ENCODE data around the gene CYP27C1.

The CYP27C1 gene

DNA sequence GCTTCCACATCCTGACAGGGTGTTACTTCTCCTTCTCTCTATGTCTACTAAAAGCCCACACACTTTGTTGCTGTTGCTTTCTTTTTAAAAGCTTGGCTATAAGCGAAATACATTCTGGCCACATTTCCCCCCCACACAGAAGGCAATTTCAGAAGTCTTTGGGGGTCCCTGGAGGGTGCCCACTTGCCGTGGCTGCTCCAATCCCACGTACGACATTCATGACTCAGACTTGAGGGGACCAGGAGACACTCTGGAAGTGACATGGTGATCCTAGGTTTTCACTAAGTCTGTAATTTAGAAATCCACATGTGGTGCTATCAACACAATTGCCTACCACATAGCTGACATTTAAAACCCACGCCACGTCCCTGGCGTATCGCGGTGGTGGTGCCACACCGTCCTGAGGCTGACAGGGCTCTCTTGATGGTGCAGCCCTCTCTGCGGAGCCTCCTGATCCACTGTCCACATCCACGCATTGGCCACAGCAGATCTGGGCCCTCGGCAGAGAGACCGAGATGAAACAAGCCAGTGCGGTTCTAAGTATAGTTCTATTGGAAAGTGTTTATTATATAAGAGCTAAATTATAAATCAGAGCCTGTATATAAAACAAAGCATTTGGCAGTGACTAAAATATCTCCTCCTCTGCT is 42.4 kb downstream of the CYP27C1 start:
- in situ Hi-C loops (cut with MboI; ENCODE audit: low sequenced_read_pairs): no loop called here

DNA sequence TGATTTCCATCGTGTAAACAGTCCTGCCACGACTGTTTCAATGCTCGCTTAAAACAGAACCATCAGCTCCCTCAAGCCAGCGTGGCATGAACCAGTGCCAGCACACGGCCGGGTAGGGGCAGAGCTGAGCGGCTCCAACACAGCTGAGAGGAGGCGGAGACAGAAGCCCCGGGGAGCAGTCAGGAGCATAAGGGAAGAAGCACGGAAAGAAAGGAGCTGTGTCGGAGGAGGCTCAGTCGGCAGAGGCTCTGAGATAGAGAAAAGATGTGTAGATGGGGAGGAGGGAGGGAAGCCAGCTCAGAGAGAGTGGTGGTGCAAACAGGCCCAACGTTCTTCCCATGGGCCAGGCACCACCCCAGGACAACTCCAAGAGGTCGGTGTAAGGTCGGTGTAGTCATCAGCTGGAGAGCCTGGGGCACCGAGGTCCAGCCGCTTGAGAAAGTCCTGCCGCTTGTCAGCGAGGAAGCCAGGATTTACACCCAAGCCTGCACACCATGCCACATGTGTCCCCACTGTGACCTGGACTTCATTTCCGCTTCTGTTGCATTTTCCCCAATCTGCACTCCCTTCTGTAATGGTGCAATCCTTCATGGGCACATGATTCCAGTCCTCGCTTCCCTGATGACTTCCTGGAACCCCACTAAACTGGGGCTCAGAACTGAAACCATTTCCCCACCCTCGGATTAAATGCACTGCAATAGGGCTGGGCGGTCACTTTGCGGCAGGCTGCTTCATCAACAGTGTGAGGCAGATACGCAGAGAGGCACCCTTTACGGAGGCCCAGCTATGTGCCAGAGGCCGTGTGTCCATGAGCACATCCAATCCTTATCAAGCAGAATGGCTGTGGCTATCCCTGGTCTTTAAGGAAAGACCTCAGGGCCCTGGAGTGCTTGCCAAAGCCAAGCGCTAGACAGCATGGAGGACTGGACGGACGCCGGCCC is 43.5 kb downstream of the CYP27C1 start:
- no peak for DNase-seq (ENCODE audit: low spot score in 2 of 2)

More for the DNA sequence above, 42.4 kb downstream of the CYP27C1 start:
- no peak for DNase-seq (ENCODE audit: low spot score in 2 of 2)
- Histone ChIP-seq H3K9me3 (no peaks in the 10 kb centered on the region), H3K4me1 (no peaks in the 10 kb centered on the region), H3K4me3 (no peak overlapping the region), H3K27me3 (ENCODE audit: low read depth) (no peaks in the 10 kb centered on the region), H3K36me3 (replicated peaks) (no peaks in the 10 kb centered on the region)

DNA sequence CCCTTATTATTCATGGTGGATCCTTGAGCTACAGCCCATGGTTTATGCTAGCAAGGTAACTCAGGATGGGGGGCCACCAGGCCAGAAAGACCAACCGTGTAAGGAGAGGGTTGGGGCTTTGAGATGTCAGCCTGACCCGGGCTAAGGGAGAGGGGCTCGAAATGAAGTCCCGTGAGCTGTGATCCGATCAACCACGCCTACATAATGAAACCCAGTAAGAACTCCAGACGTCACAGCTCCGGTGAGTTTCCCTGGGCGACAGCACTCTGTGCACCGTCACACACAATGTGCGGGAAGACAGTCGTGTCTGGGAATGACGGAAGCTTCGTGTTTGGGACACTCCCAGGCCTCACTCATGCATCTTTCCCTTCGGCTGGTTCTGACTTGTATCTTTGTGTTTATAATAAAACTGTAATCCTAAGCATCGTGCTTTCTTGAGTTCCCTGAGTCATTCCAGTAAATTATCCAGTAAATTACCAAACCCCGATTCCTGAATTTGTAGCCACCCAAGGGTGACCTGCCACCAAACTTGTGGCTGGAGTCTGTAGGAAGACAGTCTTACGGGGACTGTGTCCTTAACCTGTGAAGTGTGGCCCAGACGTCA is 44.2 kb downstream of the CYP27C1 start:
- in situ Hi-C loops (cut with MboI; ENCODE audit: low sequenced_read_pairs): no loop called here
- DNase-seq (ENCODE audit: low spot score in 2 of 2): no peak
- H3K27me3 ChIP-seq (ENCODE audit: low read depth): no peaks in the 10 kb centered on the region
- H3K4me3 ChIP-seq: no peak overlapping the region
- H3K4me1 ChIP-seq: no peaks in the 10 kb centered on the region
- H3K9me3 ChIP-seq: no peaks in the 10 kb centered on the region
- H3K36me3 ChIP-seq (replicated peaks): no peaks in the 10 kb centered on the region

More for the DNA sequence above, 43.5 kb downstream of the CYP27C1 start:
- in situ Hi-C loops (cut with MboI; ENCODE audit: low sequenced_read_pairs): no loop called here
- Histone ChIP-seq H3K9me3 (no peaks in the 10 kb centered on the region), H3K4me1 (no peaks in the 10 kb centered on the region), H3K27me3 (ENCODE audit: low read depth) (no peaks in the 10 kb centered on the region), H3K36me3 (replicated peaks) (no peaks in the 10 kb centered on the region), H3K4me3 (no peak overlapping the region)

- Histone ChIP-seq H3K27me3 (ENCODE audit: low read depth) (no peaks in the 10 kb centered on the region), H3K36me3 (replicated peaks) (no peaks in the 10 kb centered on the region), H3K4me1 (no peaks in the 10 kb centered on the region), H3K4me3 (no peak overlapping the region), H3K9me3 (no peaks in the 10 kb centered on the region)
- in situ Hi-C loops (cut with MboI; ENCODE audit: low sequenced_read_pairs): no loop called here
- no peak for DNase-seq (ENCODE audit: low spot score in 2 of 2)
These were observed 44.9 kb downstream of the CYP27C1 start for GRCh38 chr2:127175041-127175721.

DNA sequence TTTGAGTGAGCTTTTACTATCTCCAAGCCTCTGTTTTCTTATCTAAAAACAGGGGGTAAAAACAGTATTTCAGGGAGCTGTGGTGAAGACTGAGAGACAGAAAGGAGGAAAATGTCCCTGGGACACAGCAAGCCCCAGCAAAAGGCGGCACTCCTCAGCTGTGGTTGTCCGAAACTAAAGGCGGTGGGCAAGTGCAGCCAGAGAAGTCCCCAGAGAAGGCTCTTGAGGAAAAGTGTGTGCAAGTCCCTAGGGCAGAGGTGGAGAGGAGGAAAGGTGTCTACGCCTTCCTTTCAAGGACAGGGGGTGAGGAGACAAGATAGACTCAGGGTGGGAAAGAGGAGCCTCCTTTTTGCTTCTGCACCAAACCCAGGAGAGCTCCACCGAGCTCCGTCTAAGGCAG is 45.5 kb downstream of the CYP27C1 start:
- Histone ChIP-seq H3K4me1 (no peaks in the 10 kb centered on the region), H3K4me3 (no peak overlapping the region), H3K27me3 (ENCODE audit: low read depth) (no peaks in the 10 kb centered on the region), H3K36me3 (replicated peaks) (no peaks in the 10 kb centered on the region), H3K9me3 (no peaks in the 10 kb centered on the region)
- no peak for DNase-seq (ENCODE audit: low spot score in 2 of 2)
- in situ Hi-C loops (cut with MboI; ENCODE audit: low sequenced_read_pairs): no loop called here

DNA sequence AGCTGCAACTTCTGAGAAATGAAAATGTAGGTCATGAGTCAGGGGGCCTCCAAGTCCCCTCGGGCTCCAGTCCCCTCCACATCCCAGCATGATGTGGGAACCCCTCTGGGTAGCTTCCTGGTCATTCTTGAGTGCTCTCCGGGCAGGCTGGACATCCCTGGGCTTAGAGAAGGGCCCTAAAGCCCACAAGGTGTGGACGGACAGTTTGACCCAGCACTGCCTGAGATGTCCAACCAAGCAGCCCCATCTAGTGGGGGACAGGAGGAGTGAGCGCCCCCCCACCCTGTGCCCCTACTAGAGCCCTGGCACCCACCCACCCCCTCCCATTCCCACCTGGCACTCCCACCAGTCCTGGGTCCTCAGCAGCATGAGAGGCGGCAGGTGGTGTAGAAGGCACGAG is 46.0 kb downstream of the CYP27C1 start:
- Histone ChIP-seq H3K4me3 (no peak overlapping the region), H3K9me3 (no peaks in the 10 kb centered on the region), H3K4me1 (no peaks in the 10 kb centered on the region), H3K36me3 (replicated peaks) (no peaks in the 10 kb centered on the region), H3K27me3 (ENCODE audit: low read depth) (no peaks in the 10 kb centered on the region)
- in situ Hi-C loops (cut with MboI; ENCODE audit: low sequenced_read_pairs): no loop called here
- DNase-seq (ENCODE audit: low spot score in 2 of 2): peak in 1 of 2 experiments; percentile 27

GRCh38 chr2:127173057-127173456 is 47.0 kb downstream of the CYP27C1 start:
- DNase-seq (ENCODE audit: low spot score in 2 of 2): no peak
- no peaks in the 10 kb centered on the region for H3K27me3 ChIP-seq (ENCODE audit: low read depth)
- H3K4me1 ChIP-seq: no peaks in the 10 kb centered on the region
- in situ Hi-C loops (cut with MboI; ENCODE audit: low sequenced_read_pairs): no loop called here
- H3K36me3 ChIP-seq (replicated peaks): no peaks in the 10 kb centered on the region
- H3K9me3 ChIP-seq: no peaks in the 10 kb centered on the region
- no peak overlapping the region for H3K4me3 ChIP-seq

- Histone ChIP-seq H3K4me3 (no peak overlapping the region), H3K36me3 (replicated peaks) (no peaks in the 10 kb centered on the region), H3K9me3 (no peaks in the 10 kb centered on the region), H3K27me3 (ENCODE audit: low read depth) (no peaks in the 10 kb centered on the region), H3K4me1 (no peaks in the 10 kb centered on the region)
- no peak for DNase-seq (ENCODE audit: low spot score in 2 of 2)
- in situ Hi-C loops (cut with MboI; ENCODE audit: low sequenced_read_pairs): no loop called here
These were observed 47.8 kb downstream of the CYP27C1 start for GRCh38 chr2:127172306-127172705.

DNA sequence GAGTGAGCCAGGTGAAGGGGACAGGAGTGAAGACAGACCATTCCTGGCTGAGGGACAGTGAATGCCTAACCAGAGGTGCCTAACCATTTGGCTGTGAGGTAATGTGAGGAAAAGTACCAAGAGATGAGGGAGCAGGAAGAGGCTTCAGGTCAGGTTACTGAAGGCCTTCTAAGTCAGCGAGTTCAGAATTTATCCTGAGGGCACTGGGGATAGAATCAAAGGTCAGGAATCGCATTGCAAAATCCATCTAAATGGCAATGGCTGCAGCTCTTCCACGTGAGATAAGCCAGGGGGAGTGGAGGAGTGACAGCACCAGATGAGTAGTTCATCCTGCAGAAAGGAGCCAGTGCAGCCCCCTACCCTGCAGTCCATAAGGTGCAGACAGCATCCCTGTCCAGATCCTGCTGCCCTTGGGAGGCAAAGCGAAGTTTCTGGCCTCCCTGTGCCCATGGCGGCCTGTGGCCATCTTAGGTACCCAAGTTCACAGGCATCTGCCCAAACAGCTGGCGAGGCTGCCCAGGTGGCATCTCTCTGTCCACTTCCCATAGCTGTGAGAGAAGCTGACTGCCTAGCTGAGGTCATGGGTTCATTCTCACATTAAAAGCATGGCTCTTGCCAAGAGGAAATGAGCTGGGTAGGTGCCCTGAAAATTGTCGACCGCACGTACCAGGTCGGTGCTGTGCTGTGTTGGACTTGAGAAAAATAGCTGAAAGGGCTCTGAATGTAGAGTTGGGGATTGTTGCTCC is 49.5 kb downstream of the CYP27C1 start:
- in situ Hi-C loops (cut with MboI; ENCODE audit: low sequenced_read_pairs): no loop called here
- no peaks in the 10 kb centered on the region for H3K9me3 ChIP-seq
- no peak overlapping the region for H3K4me3 ChIP-seq
- no peaks in the 10 kb centered on the region for H3K27me3 ChIP-seq (ENCODE audit: low read depth)
- DNase-seq (ENCODE audit: low spot score in 2 of 2): no peak
- H3K4me1 ChIP-seq: no peaks in the 10 kb centered on the region
- H3K36me3 ChIP-seq (replicated peaks): no peaks in the 10 kb centered on the region

DNA sequence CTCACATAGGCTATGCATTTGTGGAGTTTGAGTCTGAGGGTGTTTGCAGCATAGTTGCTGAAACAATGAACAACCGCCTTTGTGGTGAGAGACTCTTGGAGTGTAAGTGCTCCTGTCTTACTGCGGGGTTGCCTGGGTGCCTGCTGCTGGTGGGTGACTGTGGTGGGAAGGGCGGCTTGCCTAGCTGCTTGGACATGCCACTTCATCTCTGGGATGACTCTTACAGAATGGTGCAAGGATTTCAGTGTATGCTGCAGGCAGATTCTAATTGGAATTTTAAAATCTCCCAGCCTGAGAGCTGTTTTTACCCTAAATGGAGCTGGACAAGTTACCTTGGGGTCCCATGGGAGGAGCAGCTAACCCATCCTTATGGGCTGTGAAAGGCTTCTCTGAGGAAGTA is 50.1 kb downstream of the CYP27C1 start:
- no peaks in the 10 kb centered on the region for H3K4me1 ChIP-seq
- DNase-seq (ENCODE audit: low spot score in 2 of 2): no peak
- in situ Hi-C loops (cut with MboI; ENCODE audit: low sequenced_read_pairs): no loop called here
- no peaks in the 10 kb centered on the region for H3K9me3 ChIP-seq
- no peaks in the 10 kb centered on the region for H3K36me3 ChIP-seq (replicated peaks)
- no peaks in the 10 kb centered on the region for H3K27me3 ChIP-seq (ENCODE audit: low read depth)
- no peak overlapping the region for H3K4me3 ChIP-seq

DNA sequence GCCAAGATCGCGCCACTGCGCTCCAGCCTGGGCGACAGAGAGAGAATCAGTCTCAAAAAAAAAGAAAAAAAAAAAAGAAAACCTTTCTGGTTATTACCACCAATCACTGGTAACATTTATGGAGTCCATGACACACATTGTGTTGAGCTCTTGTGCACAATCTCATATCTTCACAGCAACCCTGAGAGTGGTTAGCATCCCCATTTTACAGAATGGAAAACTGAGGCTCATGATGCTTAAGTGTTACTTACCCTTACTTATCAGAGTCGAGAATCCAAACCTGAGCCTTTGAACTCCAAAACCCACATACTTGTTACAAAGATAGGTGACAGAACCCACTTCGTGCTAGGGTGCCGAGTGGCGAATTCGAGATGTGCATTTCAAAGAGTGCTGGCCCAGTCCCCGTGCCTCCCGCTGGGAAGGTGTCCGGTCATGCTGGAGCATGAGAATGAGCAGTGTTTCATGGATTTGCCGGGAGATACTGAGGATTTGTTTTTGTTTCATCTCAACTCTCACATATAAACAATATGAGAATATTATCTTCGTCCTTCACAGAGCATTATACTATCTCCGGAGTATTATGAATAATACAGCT is 50.9 kb downstream of the CYP27C1 start:
- DNase-seq (ENCODE audit: low spot score in 2 of 2): no peak
- no peaks in the 10 kb centered on the region for H3K27me3 ChIP-seq (ENCODE audit: low read depth)
- no peaks in the 10 kb centered on the region for H3K9me3 ChIP-seq
- H3K4me3 ChIP-seq: no peak overlapping the region
- in situ Hi-C loops (cut with MboI; ENCODE audit: low sequenced_read_pairs): no loop called here
- no peaks in the 10 kb centered on the region for H3K36me3 ChIP-seq (replicated peaks)
- no peaks in the 10 kb centered on the region for H3K4me1 ChIP-seq

- Histone ChIP-seq H3K4me3 (no peak overlapping the region), H3K4me1 (no peaks in the 10 kb centered on the region), H3K9me3 (no peaks in the 10 kb centered on the region), H3K27me3 (ENCODE audit: low read depth) (no peaks in the 10 kb centered on the region), H3K36me3 (replicated peaks) (no peaks in the 10 kb centered on the region)
- in situ Hi-C loops (cut with MboI; ENCODE audit: low sequenced_read_pairs): no loop called here
- DNase-seq (ENCODE audit: low spot score in 2 of 2): no peak
These were observed 53.8 kb downstream of the CYP27C1 start for GRCh38 chr2:127166231-127166860.
